NCI-H146 treated with DMSO at 0.1 percent for 48 hours (cell line): Measurements from ENCODE around the gene TMX1.

Experiments
- DNase-seq: peaks from one replicate; lab custom pipeline; 2025; ENCODE audit not compliant: unreplicated experiment; lab: John Stamatoyannopoulos, UW

TMX1 gene

DNA sequence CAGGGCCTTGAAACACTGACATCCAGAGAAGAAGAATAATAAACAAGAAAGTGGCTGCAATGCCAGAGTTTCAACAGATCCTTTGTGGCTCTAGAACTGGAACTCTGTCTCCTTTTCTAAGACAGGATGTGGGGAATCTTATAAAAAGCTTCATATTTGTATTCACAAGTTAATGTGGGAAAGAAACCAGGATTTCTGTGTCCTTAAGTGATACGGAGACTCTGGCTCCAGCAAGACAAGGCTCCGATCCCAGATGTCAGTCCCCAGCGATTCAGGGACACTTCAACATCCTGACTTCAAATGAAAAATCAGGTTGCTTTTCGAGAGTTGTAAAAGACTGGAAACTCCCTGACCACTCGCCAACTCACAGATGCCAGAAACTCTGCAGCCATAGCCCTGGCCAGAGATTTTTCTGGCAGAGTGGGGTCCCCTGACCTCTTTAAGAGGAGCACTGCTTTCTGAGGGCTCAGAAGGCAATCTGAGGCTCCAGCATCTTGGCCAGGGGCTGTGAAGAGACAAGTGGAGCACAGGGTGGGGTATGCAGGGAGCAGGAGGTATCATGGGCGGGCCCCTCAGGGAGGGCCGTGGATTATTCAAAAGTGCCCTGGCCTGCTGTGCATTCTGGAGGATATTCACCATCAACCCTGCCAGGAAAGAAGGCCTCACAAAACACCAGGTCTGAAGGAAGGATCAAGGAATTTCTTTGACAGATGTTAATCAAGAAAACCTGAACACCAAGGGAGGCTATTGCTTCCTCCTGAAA lies 53.3 kb downstream of the TMX1 start:
- no peak for DNase-seq

DNA sequence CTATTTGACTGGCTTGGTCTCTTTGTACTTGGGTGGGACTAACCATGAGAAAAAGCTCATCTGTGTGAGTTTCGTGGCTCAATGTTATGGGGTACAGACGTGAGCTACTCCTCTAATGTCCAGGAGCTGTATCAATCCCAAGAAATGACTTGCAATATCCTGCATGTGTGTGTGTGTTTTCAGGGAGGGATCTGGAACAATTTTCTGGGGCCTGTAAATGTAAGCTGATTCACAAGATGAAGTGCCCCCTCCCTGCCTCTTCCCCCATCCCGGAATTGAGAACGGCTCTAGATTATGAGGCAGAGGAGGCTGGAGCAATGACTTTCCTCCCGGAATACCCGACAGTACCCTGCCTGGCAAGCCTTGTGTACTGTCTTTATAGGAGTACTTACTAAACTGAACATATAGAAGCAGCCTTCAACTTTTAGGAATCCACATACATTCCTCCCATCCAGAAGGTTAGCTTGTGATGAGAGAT lies 53.9 kb downstream of the TMX1 start:
- no peak for DNase-seq

- DNase-seq: no peak
These were observed 55.0 kb downstream of the TMX1 start for GRCh38 chr14:51294951-51295525.

DNA sequence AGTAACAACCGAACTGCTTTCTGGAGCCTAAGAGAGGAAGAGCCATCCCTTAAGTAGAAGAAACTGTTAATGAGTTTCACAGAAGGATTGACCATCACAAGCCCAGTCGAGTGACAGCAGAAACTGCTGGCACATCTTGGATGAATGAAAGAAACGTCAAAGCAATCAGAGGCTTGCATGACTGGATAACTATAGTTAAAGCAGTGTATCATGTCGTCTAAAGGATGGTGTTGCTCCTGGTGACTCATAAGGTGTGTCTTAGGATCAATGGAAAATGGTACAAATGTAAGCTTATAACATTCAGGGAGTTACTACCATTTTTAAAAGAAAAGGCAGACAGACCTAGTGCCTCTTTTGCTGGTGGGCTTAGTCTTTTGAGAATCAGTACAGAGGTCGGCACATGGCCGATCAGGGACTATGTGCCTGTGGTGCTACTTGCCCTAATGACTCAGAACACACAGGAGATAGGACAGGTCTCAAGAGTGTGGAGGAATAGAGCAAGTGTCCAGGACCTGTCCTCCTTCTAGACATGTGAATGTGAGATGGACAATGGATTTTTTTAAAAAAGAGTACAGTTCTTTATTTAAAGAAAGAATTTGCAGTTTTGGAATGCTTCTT lies 55.7 kb downstream of the TMX1 start:
- DNase-seq: no peak

DNA sequence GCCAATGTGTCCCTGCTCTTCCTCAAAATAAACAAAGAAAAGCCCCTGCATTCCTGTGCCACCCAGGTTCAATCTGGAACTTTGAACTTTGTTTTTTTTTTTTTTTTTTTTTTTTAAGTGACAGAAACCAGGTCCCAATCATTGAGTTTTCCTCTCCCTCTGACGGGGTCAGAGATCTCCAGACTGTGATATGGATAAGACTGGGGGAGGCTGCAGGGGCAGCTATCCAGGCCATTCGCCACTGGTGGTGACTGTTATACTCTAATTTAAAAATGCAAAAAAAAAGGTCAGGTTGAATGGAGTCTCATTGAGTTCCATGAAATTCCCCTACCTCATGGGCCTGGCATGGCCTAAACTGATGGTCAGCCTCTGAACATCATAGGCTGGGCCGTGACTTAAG lies 57.0 kb downstream of the TMX1 start:
- DNase-seq: no peak

- no peak for DNase-seq
These were observed 58.8 kb downstream of the TMX1 start for GRCh38 chr14:51298895-51299294.

- DNase-seq: no peak
These were observed 62.4 kb downstream of the TMX1 start for GRCh38 chr14:51302295-51303030.

- no peak for DNase-seq
These were observed 64.4 kb downstream of the TMX1 start for GRCh38 chr14:51304438-51304837.

GRCh38 chr14:51304941-51305340 lies 64.9 kb downstream of the TMX1 start:
- DNase-seq: no peak

DNA sequence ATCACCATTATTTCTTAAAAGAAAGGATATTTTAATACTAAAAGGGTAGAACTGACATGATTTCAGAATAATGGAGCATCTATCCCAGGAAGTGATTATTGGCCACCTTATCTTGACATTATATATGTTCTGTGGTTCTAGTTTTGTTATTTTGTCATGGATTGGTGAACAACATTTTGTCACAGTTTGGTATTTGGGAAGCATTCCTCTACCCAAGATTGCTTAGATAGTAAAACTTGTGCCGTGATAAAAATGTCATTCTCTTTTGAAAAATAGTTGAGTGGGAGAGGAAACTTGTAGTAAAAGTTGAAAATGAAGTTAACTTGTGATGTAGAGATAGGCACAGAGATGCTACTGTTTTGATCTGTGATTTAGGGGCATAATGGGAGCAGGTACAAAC lies 65.7 kb downstream of the TMX1 start:
- DNase-seq: no peak
